Testis (tissue), 2 donors: ENCODE data around the gene FAM98C.
"Not testable (repeated sequence)": the region's sequence is repeated elsewhere in the genome, so short reads cannot be mapped to it uniquely, and the experiment has no call there.

Experiments
- POLR2A ChIP-seq: fragments of 450-650 bp; IDR thresholded peaks from one replicate; pipeline ENCODE4 v1.6.1; 2017; ENCODE audit warnings: antibody characterized with exemption, mild to moderate bottlenecking, moderate library complexity
- TF ChIP-seq, protein P1 (sequence below), 3 experiments: fragments of 450-650 bp in 2 of 3; fragments of 200-600 bp in 1 of 3; sonication (generic) in 1 of 3; IDR thresholded peaks; one replicate each; pipeline ENCODE4 v1.5.1; 2016 to 2019; ENCODE audit warnings: antibody characterized with exemption in 3 of 3, mild to moderate bottlenecking in 2 of 3, moderate library complexity in 1 of 3

DNA sequence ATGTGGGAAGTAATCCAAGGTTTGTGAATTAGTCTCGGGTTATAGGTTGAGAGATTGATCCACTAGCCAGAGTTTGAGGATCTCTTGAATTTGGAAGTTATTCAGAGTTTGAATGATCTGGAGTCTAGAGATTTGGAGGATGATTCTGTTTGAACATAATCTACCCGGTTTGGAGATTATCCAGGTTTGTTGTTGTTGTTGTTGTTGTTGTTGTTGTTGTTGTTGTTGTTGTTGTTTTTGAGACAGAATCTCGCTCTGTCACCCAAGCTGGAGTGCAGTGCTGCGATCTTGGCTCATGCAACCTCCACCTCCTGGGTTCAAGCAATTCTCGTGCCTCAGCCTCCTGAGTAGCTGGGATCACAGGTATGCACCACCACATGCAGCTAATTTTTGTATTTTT lies 9.0 kb downstream of the FAM98C start:
- TF ChIP-seq, protein P1, sequence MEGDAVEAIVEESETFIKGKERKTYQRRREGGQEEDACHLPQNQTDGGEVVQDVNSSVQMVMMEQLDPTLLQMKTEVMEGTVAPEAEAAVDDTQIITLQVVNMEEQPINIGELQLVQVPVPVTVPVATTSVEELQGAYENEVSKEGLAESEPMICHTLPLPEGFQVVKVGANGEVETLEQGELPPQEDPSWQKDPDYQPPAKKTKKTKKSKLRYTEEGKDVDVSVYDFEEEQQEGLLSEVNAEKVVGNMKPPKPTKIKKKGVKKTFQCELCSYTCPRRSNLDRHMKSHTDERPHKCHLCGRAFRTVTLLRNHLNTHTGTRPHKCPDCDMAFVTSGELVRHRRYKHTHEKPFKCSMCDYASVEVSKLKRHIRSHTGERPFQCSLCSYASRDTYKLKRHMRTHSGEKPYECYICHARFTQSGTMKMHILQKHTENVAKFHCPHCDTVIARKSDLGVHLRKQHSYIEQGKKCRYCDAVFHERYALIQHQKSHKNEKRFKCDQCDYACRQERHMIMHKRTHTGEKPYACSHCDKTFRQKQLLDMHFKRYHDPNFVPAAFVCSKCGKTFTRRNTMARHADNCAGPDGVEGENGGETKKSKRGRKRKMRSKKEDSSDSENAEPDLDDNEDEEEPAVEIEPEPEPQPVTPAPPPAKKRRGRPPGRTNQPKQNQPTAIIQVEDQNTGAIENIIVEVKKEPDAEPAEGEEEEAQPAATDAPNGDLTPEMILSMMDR (IDR thresholded peaks at IDR 0.05): not testable (repeated sequence)
- not testable (repeated sequence) for TF ChIP-seq POLR2A
